Calu3 (cell line): ENCODE measurements around the gene SLC25A25. TPM values are rescaled to one million over a fixed set of nuclear protein-coding genes. Genes with fewer than 3 reads are reported as not detected.
A peak's percentile ranks its signal among the peaks of the same experiment; 100 is the strongest.

Experiments
- BruUV-seq: library from RNA; stranded (reverse); fragments of 400-500 nt; replicated peaks from 2 replicates; lab custom pipeline; 2021; lab: Mats Ljungman, UMichigan
- CTCF ChIA-PET: fragments of 300-600 bp; sonication (Branson Sonifier 250); formaldehyde crosslinking; loops from one replicate; lab custom pipeline; 2022; ENCODE audit warnings: antibody characterized with exemption; lab: Charles Lee
- DNase-seq: peaks from one replicate; pipeline ENCODE4 v3.0.0; 2022
- H3K27ac Mint-ChIP-seq: one replicate; pipeline ENCODE4 v1.8.0; 2022; ENCODE audit warnings: mixed read lengths; ENCODE audit not compliant: unreplicated experiment
- H3K27me3 Mint-ChIP-seq: one replicate; pipeline ENCODE4 v1.8.0; 2022; ENCODE audit warnings: mixed read lengths; ENCODE audit not compliant: unreplicated experiment
- H3K36me3 Mint-ChIP-seq: one replicate; pipeline ENCODE4 v1.8.0; 2022; ENCODE audit warnings: mild to moderate bottlenecking, moderate library complexity, mixed read lengths; ENCODE audit not compliant: insufficient read depth, unreplicated experiment
- H3K4me1 Mint-ChIP-seq: one replicate; pipeline ENCODE4 v1.8.0; 2022; ENCODE audit warnings: mild to moderate bottlenecking, low read depth, mixed read lengths; ENCODE audit not compliant: unreplicated experiment
- H3K4me3 Mint-ChIP-seq: one replicate; pipeline ENCODE4 v1.8.0; 2022; ENCODE audit warnings: mild to moderate bottlenecking, low read depth, moderate library complexity, mixed read lengths; ENCODE audit not compliant: unreplicated experiment
- H3K9me3 Mint-ChIP-seq: one replicate; pipeline ENCODE4 v1.8.0; 2022; ENCODE audit warnings: low read depth, mixed read lengths; ENCODE audit not compliant: unreplicated experiment
- CTCF ChIP-seq: fragments of 200-600 bp; IDR thresholded peaks from one replicate; pipeline ENCODE4 v1.8.0; 2022; ENCODE audit warnings: antibody characterized with exemption; ENCODE audit not compliant: unreplicated experiment
- intact Hi-C: fragments of 100-400 bp; cut with micrococcal nuclease; formaldehyde crosslinking; loops from one replicate; pipeline ENCODE4 v1.10.0; 2022; ENCODE audit not compliant: unreplicated experiment
- total RNA-seq: library from RNA; stranded (reverse); gene quantifications from 2 replicates; pipeline ENCODE4 v1.2.3, GENCODE V29; 2022

The SLC25A25 gene
- total RNA-seq, 1 experiment from 2014 or later = 19.5 TPM

GRCh38 chr9:128117613-128118471, 49.8 kb downstream of the SLC25A25 start:
- Mint-ChIP-seq H3K36me3 (peaks cover 67% of the 10 kb centered on the region), H3K27me3 (no peaks in the 10 kb centered on the region), H3K4me3 (peak overlapping the region; percentile 3), H3K4me1 (peaks cover 16% of the 10 kb centered on the region), H3K9me3 (no peaks in the 10 kb centered on the region), H3K27ac (peak overlapping the region; percentile 74)
- DNase-seq = peak; percentile 91
- peak; percentile 97 for TF ChIP-seq CTCF
- BruUV-seq = no TSS peak
- CTCF ChIA-PET = interaction anchor here (0.6 to 1.1 kb wide), 8 partner anchors 20 to 198 kb away, joined by 3 to 5 read pairs (median 4); no protein-coding TSS in a partner anchor
- intact Hi-C loops = no loop called here

DNA sequence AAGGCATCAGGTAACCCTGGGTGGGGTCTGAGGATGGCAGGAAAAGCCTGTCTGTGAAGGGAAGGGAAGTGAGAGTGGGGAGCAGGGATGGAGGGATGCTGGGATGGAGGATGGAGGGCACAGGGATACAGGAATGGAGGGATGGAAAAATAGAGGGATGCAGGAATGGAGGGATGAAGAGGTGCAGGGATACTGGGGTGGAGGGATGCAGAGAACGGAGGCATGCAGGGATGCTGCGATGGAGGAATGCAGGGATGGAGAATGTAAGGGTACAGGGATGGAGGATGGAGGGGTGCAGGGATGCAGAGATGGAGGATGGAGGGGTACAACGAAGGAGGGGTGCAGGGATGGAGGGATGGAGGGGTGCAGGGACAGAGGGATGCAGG, 50.4 kb downstream of the SLC25A25 start:
- CTCF ChIA-PET = interaction anchor here (0.9 kb wide), 1 partner anchor 163 kb away, joined by 3 read pairs; no protein-coding TSS in a partner anchor
- intact Hi-C loops = no loop called here
- Mint-ChIP-seq H3K27ac (peak overlapping the region; percentile 74), H3K4me1 (peaks cover 16% of the 10 kb centered on the region), H3K4me3 (no peak overlapping the region), H3K36me3 (peaks cover 65% of the 10 kb centered on the region), H3K27me3 (no peaks in the 10 kb centered on the region), H3K9me3 (no peaks in the 10 kb centered on the region)
- DNase-seq = no peak
- TF ChIP-seq CTCF = no peak
- BruUV-seq = no TSS peak

DNA sequence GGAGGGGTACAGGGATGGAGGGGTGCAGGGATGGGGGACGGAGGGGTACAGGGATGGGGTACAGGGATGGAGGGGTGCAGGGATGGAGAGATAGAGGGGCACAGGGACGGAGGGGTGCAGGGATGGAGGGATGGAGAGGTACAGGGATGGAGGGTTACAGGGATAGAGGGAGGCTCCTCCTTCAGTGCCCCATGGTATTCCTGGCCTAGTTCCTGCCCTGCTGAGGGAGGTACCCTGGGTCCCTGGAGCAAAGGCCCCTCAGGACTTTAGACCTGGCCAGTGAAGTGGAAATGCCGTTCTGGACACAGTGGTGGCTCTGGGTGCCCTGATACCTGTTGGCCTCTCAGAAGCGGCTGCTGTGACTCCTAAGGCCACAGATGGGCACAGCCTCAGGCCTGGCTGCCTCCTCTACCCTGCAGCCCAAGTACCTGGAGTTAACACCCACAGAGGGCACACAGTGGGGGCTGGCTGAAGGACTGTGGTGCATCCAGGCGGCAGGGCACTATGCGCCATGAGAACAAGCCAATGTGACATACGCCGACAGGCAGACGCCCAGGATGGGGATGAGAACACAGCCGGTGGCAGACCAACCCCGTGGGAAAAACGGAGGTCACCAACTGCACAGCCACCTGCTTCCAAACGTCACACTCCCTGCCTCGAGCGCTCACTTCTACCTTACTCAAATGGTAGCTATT, 51.1 kb downstream of the SLC25A25 start:
- BruUV-seq = no TSS peak
- intact Hi-C loops = no loop called here
- Mint-ChIP-seq H3K9me3 (no peaks in the 10 kb centered on the region), H3K4me1 (peaks cover 16% of the 10 kb centered on the region), H3K27ac (no peak overlapping the region), H3K4me3 (no peak overlapping the region), H3K27me3 (no peaks in the 10 kb centered on the region), H3K36me3 (peaks cover 68% of the 10 kb centered on the region)
- CTCF ChIA-PET = no interaction called here
- no peak for DNase-seq
- TF ChIP-seq CTCF = no peak

GRCh38 chr9:128120061-128120740, 52.2 kb downstream of the SLC25A25 start:
- Mint-ChIP-seq H3K4me3 (no peak overlapping the region), H3K27me3 (no peaks in the 10 kb centered on the region), H3K27ac (no peak overlapping the region), H3K36me3 (peaks cover 70% of the 10 kb centered on the region), H3K4me1 (peaks cover 13% of the 10 kb centered on the region), H3K9me3 (no peaks in the 10 kb centered on the region)
- no peak for TF ChIP-seq CTCF
- intact Hi-C loops = no loop called here
- BruUV-seq = no TSS peak
- CTCF ChIA-PET = no interaction called here
- no peak for DNase-seq
